HK-2 (cell line): Measurements from ENCODE around the gene FSCN2.

Source experiments
- DNase-seq: peaks from one replicate; pipeline ENCODE4 v3.0.0-alpha.2; 2018; ENCODE audit not compliant: unreplicated experiment

Gene FSCN2

GRCh38 chr17:81556175-81556691 is 28.1 kb downstream of the FSCN2 start:
- DNase-seq: peak; percentile 48

GRCh38 chr17:81556863-81557262 is 28.7 kb downstream of the FSCN2 start:
- no peak for DNase-seq

- DNase-seq: no peak
Measured at GRCh38 chr17:81557276-81558114, 29.3 kb downstream of the FSCN2 start.

GRCh38 chr17:81558115-81558468 is 29.9 kb downstream of the FSCN2 start:
- DNase-seq: no peak

GRCh38 chr17:81558941-81559806 is 31.0 kb downstream of the FSCN2 start:
- DNase-seq: no peak

- DNase-seq: no peak
Measured at GRCh38 chr17:81561494-81561885, 33.3 kb downstream of the FSCN2 start.

GRCh38 chr17:81563861-81564586 is 35.8 kb downstream of the FSCN2 start:
- no peak for DNase-seq

GRCh38 chr17:81564778-81565177 is 36.6 kb downstream of the FSCN2 start:
- no peak for DNase-seq

- DNase-seq: no peak
Measured at GRCh38 chr17:81565231-81565630, 37.1 kb downstream of the FSCN2 start.

GRCh38 chr17:81566461-81567126 is 38.4 kb downstream of the FSCN2 start:
- peak; percentile 74 for DNase-seq

GRCh38 chr17:81567191-81567590 is 39.0 kb downstream of the FSCN2 start:
- no peak for DNase-seq

GRCh38 chr17:81568416-81568815 is 40.2 kb downstream of the FSCN2 start:
- no peak for DNase-seq

GRCh38 chr17:81569986-81570514 is 41.9 kb downstream of the FSCN2 start:
- no peak for DNase-seq

- DNase-seq: no peak
Measured at GRCh38 chr17:81570964-81571363, 42.8 kb downstream of the FSCN2 start.

- DNase-seq: no peak
Measured at GRCh38 chr17:81572563-81573168, 44.5 kb downstream of the FSCN2 start.

GRCh38 chr17:81573794-81574642 is 45.8 kb downstream of the FSCN2 start:
- DNase-seq: no peak

GRCh38 chr17:81574643-81574956 is 46.4 kb downstream of the FSCN2 start:
- no peak for DNase-seq

- DNase-seq: no peak
Measured at GRCh38 chr17:81575836-81576235, 47.7 kb downstream of the FSCN2 start.

GRCh38 chr17:81576621-81577277 is 48.6 kb downstream of the FSCN2 start:
- DNase-seq: no peak
